IMR-90 (cell line): ENCODE data around the gene NAXE. TPM values are rescaled to one million over a fixed set of nuclear protein-coding genes. Genes with fewer than 3 reads are reported as not detected.

ENCODE experiments used
- ATAC-seq: fragments of 200-7000 bp; cut with Tn5 transposase; 2 replicates; pipeline ENCODE4 v1.9.1; 2020; ENCODE audit warnings: low read depth, mild to moderate bottlenecking, moderate library complexity
- BruUV-seq: library from RNA; stranded (reverse); fragments of 400-500 nt; replicated peaks from 2 replicates; lab custom pipeline; 2021; lab: Mats Ljungman, UMichigan
- CTCF ChIA-PET: fragments of 300-600 bp; formaldehyde crosslinking; extraction: SDS; loops from one replicate; lab custom pipeline; 2021; ENCODE audit warnings: antibody characterized with exemption; lab: Yijun Ruan, JAX
- POLR2A ChIA-PET: fragments of 300-600 bp; sonication (Branson Sonifier 250); formaldehyde crosslinking; loops from one replicate; lab custom pipeline; 2022; ENCODE audit warnings: antibody characterized with exemption; ENCODE audit not compliant: unreplicated experiment; lab: Charles Lee
- DNase-seq: peaks from one replicate; pipeline ENCODE4 v3.0.0; 2013
- H2AFZ ChIP-seq: replicated peaks from 2 replicates; pipeline ENCODE3; 2013; ENCODE audit warnings: low read length, mild to moderate bottlenecking; ENCODE audit not compliant: poor library complexity
- H2AK5ac ChIP-seq: 2 replicates; pipeline ENCODE4 v1.6.1; 2013; ENCODE audit warnings: low read depth, low read length, inconsistent platforms
- H2AK9ac ChIP-seq: replicated peaks from 2 replicates; pipeline ENCODE3; 2013; ENCODE audit warnings: mild to moderate bottlenecking, low read depth, low read length, moderate library complexity; ENCODE audit not compliant: poor library complexity
- H2BK120ac ChIP-seq: 2 replicates; pipeline ENCODE4 v1.6.1; 2013; ENCODE audit warnings: low read depth, low read length, inconsistent platforms
- H2BK15ac ChIP-seq: 3 replicates; pipeline ENCODE4 v1.6.1; 2013; ENCODE audit warnings: low read depth, low read length, inconsistent platforms
- H2BK20ac ChIP-seq: 2 replicates; pipeline ENCODE4 v1.6.1; 2013; ENCODE audit warnings: low read depth, mild to moderate bottlenecking, inconsistent platforms, low read length, moderate library complexity
- H2BK5ac ChIP-seq: 2 replicates; pipeline ENCODE4 v1.6.1; 2013; ENCODE audit warnings: mild to moderate bottlenecking, low read depth, low read length, inconsistent platforms; ENCODE audit not compliant: poor library complexity, severe bottlenecking
- H3K14ac ChIP-seq: replicated peaks from 2 replicates; pipeline ENCODE4 v1.6.1; 2013; ENCODE audit warnings: low read depth, low read length, inconsistent platforms
- H3K18ac ChIP-seq: 2 replicates; pipeline ENCODE4 v1.6.1; 2013; ENCODE audit warnings: low read depth, low read length, control low read depth
- H3K23ac ChIP-seq: 2 replicates; pipeline ENCODE4 v1.6.1; 2013; ENCODE audit warnings: low read depth, low read length, inconsistent platforms
- H3K27ac ChIP-seq: 2 replicates; pipeline ENCODE4 v1.5.1; 2013; ENCODE audit warnings: mild to moderate bottlenecking, control low read depth, low read length; ENCODE audit not compliant: insufficient read depth
- H3K27me3 ChIP-seq: 2 replicates; pipeline ENCODE4 v1.6.1; 2013; ENCODE audit warnings: low read length; ENCODE audit not compliant: control insufficient read depth, insufficient read depth
- H3K36me3 ChIP-seq: 2 replicates; pipeline ENCODE4 v1.6.1; 2013; ENCODE audit warnings: low read length, mixed read lengths; ENCODE audit not compliant: control insufficient read depth, insufficient read depth
- H3K4ac ChIP-seq: 2 replicates; pipeline ENCODE4 v1.6.1; 2013; ENCODE audit warnings: low read depth, low read length, inconsistent platforms
- H3K4me1 ChIP-seq: 2 replicates; pipeline ENCODE4 v1.6.1; 2013; ENCODE audit warnings: low read length, mixed read lengths; ENCODE audit not compliant: control insufficient read depth, insufficient read depth
- H3K4me2 ChIP-seq: 2 replicates; pipeline ENCODE4 v1.6.1; 2013; ENCODE audit warnings: low read depth, mild to moderate bottlenecking, control low read depth, low read length, moderate library complexity
- H3K4me3 ChIP-seq: 2 replicates; pipeline ENCODE4 v1.5.1; 2013; ENCODE audit warnings: low read depth, mild to moderate bottlenecking, control low read depth, low read length, moderate library complexity; ENCODE audit not compliant: insufficient read depth
- H3K56ac ChIP-seq: 2 replicates; pipeline ENCODE4 v1.6.1; 2013; ENCODE audit warnings: low read length, inconsistent platforms; ENCODE audit not compliant: insufficient read depth; ENCODE audit errors: extremely low read depth
- H3K79me1 ChIP-seq, 2 experiments: 2 replicates each; pipeline ENCODE4 v1.6.1; 2013; ENCODE audit warnings: low read length in 2 of 2, inconsistent platforms in 1 of 2, low read depth in 1 of 2
- H3K9ac ChIP-seq: 2 replicates; pipeline ENCODE4 v1.6.1; 2013; ENCODE audit warnings: low read depth, low read length, control low read depth
- H3K9me1 ChIP-seq: 2 replicates; pipeline ENCODE4 v1.6.1; 2013; ENCODE audit warnings: low read length, inconsistent platforms; ENCODE audit not compliant: insufficient read depth
- H3K9me3 ChIP-seq: 2 replicates; pipeline ENCODE4 v1.6.1; 2013; ENCODE audit warnings: low read length; ENCODE audit not compliant: control insufficient read depth, insufficient read depth
- H4K20me1 ChIP-seq: 2 replicates; pipeline ENCODE4 v1.6.1; 2013; ENCODE audit warnings: low read length, inconsistent platforms; ENCODE audit not compliant: insufficient read depth
- H4K5ac ChIP-seq: 2 replicates; pipeline ENCODE4 v1.6.1; 2013; ENCODE audit warnings: mild to moderate bottlenecking, low read depth, low read length, control low read depth
- H4K8ac ChIP-seq, 2 experiments: 2 replicates each; pipeline ENCODE4 v1.6.1; 2013; ENCODE audit warnings: low read depth in 2 of 2, low read length in 2 of 2, control low read depth in 1 of 2, inconsistent platforms in 1 of 2
- H4K91ac ChIP-seq: 2 replicates; pipeline ENCODE4 v1.6.1; 2013; ENCODE audit warnings: low read depth, low read length, inconsistent platforms; ENCODE audit not compliant: insufficient read depth
- SMC3 ChIP-seq: fragments of 150-350 bp; IDR thresholded peaks from 2 replicates; pipeline ENCODE4 v1.6.1; 2016; ENCODE audit warnings: low read depth, mild to moderate bottlenecking, antibody characterized with exemption, low read length, moderate library complexity
- WGBS, 2 experiments: methylation state at CpG; one replicate each; pipeline versions ENCODE4 v1.1.5 to v1.1.7; 2013; ENCODE audit warnings: missing lambda C conversion rate in 2 of 2; ENCODE audit not compliant: insufficient read length in 1 of 2; ENCODE audit errors: extremely low coverage in 2 of 2; 5-methylcytosine and 5-hydroxymethylcytosine counted together
- dilution Hi-C: fragments of 300-500 bp; cut with HindIII; formaldehyde crosslinking; loops from one replicate; pipeline ENCODE4 v1.14.3; 2018; ENCODE audit warnings: low sequenced_read_pairs; ENCODE audit not compliant: unreplicated experiment
- in situ Hi-C: fragments of 300-500 bp; cut with MboI; formaldehyde crosslinking; loops from 3 replicates; pipeline ENCODE4 v1.14.3; 2019; ENCODE audit warnings: low sequenced_read_pairs, inconsistent platforms, mixed read lengths
- intact Hi-C: fragments of 100-400 bp; cut with micrococcal nuclease; formaldehyde crosslinking; loops from 2 replicates; pipeline ENCODE4 v1.10.0; 2022
- polyA plus RNA-seq, 3 experiments: library from polyadenylated mRNA; depleted of rRNA; stranded (reverse); fragments of >200 nt; gene quantifications; 2 replicates each; pipeline ENCODE4 v1.2.3, GENCODE V29; 2012; ENCODE audit warnings: low replicate concordance in 1 of 3
- total RNA-seq: library from RNA; depleted of rRNA; stranded (reverse); fragments of >200 nt; gene quantifications from 2 replicates; pipeline ENCODE4 v1.2.3, GENCODE V29; 2012
- TF ChIP-seq, protein P1 (sequence below): fragments of 150-350 bp; IDR thresholded peaks from 2 replicates; pipeline ENCODE4 v1.6.1; 2016; ENCODE audit warnings: low read depth, mild to moderate bottlenecking, low read length, moderate library complexity, borderline replicate concordance

NAXE gene
- total and polyA plus RNA-seq, 2 of the 4 experiments (the other 2 are of a cell fraction) = 61.0 to 74.2 TPM

DNA sequence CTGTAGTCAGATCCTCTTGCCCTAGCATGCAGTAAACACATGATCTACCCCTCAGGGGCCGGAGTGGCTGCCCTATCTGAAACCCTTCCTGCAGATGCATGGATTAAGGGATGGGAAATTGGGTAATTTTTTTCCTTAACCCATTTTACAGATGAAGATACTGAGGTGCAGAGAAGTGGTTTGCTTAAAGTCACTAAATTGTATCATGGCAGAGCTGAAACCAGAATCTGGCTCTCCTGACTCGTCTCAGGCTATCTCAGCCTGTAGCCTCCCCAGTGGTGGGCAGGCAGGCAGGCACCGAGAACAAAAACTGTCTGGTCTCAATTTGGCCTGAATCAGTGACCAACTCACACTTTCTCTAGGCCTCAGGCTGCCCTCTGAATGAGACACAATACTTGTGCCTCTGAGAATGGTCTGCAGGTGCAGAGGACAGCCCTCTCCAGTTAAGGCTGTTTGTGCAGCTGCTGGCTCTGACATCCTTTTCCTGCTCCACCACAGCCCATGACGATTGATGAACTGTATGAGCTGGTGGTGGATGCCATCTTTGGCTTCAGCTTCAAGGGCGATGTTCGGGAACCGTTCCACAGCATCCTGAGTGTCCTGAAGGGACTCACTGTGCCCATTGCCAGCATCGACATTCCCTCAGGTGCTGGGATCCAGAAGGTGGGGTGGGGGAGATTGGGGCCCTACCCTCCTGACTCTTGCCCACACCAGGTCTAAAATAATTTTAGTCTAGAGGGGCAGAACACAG is 1.5 kb downstream of the NAXE start (continued):
- TF ChIP-seq, protein P1, sequence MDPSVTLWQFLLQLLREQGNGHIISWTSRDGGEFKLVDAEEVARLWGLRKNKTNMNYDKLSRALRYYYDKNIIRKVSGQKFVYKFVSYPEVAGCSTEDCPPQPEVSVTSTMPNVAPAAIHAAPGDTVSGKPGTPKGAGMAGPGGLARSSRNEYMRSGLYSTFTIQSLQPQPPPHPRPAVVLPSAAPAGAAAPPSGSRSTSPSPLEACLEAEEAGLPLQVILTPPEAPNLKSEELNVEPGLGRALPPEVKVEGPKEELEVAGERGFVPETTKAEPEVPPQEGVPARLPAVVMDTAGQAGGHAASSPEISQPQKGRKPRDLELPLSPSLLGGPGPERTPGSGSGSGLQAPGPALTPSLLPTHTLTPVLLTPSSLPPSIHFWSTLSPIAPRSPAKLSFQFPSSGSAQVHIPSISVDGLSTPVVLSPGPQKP = no peak

DNA sequence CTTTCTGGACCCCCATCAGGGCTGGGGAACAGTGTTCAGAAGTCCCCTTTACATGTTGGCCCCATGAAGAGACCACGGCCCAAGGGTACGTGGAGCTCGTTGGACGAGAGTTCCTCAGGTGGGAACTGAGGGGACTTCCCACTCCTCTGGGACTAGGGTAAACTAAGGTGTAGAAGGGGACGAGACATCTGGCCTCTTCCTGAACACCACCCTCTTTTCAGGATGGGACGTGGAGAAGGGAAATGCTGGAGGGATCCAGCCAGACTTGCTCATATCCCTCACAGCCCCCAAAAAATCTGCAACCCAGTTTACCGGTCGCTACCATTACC is 2.0 kb downstream of the NAXE start:
- no CpG with 5 or more reads among the region's 8 CpGs for WGBS, 2 experiments
- Histone ChIP-seq H3K56ac (no peak overlapping the region), H3K27ac (no peak overlapping the region), H4K5ac (no peak overlapping the region), H3K18ac (no peak overlapping the region), H3K4me3 (no peak overlapping the region), H2BK15ac (no peak overlapping the region), H2AFZ (no peak overlapping the region), H2BK5ac (no peak overlapping the region), H3K14ac (no peak overlapping the region), H4K20me1 (no peaks in the 10 kb centered on the region), H3K79me1 (peaks cover 11 to 41% of the 10 kb centered on the region in 2 experiments), H3K4me2 (no peak overlapping the region), H3K9me3 (no peaks in the 10 kb centered on the region), H4K91ac (no peak overlapping the region), H3K4ac (no peak overlapping the region), H2BK120ac (no peak overlapping the region), H2AK9ac (no peak overlapping the region), H3K9me1 (peaks cover 10% of the 10 kb centered on the region), H3K23ac (no peak overlapping the region), H2AK5ac (no peak overlapping the region), H3K4me1 (peaks cover 3% of the 10 kb centered on the region; the same call in 1 of the 2 replicates), H3K36me3 (peaks cover 33% of the 10 kb centered on the region), H4K8ac (no peak overlapping the region), H3K9ac (no peak overlapping the region), H2BK20ac (no peak overlapping the region), H3K27me3 (no peaks in the 10 kb centered on the region)
- ChIA-PET POLR2A (no interaction called here), CTCF (no interaction called here)
- no peak for DNase-seq
- dilution Hi-C loops (no loop called here), intact Hi-C loops (loop anchor here (5.0 kb wide), 1 partner anchor 111 kb away; no protein-coding TSS in a partner anchor), in situ Hi-C loops (no loop called here)
- TF ChIP-seq SMC3 = no peak
- no peak for ATAC-seq
- no TSS peak for BruUV-seq
